ENCODE results near the gene LRFN3.

- TF ChIP-seq POLR2A (IDR thresholded peaks at IDR 0.05; ENCODE audit: low read length) (no peak), GATA1 (IDR thresholded peaks at IDR 0.05; ENCODE audit: low read depth, low read length) (no peak)
Observed at GRCh38 chr19:35943321-35944301, 7.4 kb downstream of the LRFN3 start.
